Cardiac fibroblast (primary cell): ENCODE measurements around the gene CCDC30.
"Not testable (repeated sequence)": the region's sequence is repeated elsewhere in the genome, so short reads cannot be mapped to it uniquely, and the experiment has no call there.

Experiments
- DNase-seq, 2 donors: peaks; one replicate each; pipeline versions ENCODE4 v3.0.0 to v3.0.0-alpha.2; 2010; ENCODE audit warnings: low read depth in 2 of 2
- H3K4me3 ChIP-seq, 2 donors: replicated peaks in 1 of 2; 1 replicate in 1 of 2; 2 replicates in 1 of 2; pipeline ENCODE4 v1.5.1; 2011; ENCODE audit warnings: low read depth in 2 of 2, low read length in 2 of 2, mild to moderate bottlenecking in 2 of 2, moderate library complexity in 1 of 2
- TF ChIP-seq, protein P1 (sequence below): IDR thresholded peaks from one replicate; pipeline ENCODE4 v1.5.1; 2011; ENCODE audit warnings: low read depth, mild to moderate bottlenecking, low read length, inconsistent platforms

CCDC30 gene

DNA sequence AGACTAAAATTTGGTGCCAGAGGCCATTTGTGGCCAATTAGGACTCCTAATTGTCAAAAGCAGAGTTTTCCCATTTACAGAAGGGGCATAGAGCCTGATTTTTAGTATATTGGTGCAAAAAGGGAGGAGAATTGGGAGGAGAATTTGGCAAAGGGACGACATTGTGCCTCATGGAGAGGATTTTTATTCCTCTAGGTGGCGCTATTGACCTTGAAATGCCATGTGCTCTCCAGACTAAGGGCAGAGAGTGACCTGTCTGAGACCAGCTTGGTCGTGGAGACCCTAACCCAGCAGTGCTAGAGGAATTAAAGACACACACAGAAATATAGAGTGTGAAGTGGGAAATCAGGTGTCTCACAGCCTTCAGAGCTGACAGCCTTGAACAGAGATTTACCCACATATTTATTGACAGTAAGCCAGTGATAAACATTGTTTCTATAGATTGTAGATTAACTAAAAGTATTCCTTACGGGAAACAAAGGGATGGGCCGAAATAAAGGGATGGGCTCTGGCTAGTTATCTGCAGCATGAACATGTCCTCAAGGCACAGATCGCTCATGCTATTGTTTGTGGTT lies 48.6 kb downstream of the CCDC30 start:
- H3K4me3 ChIP-seq = not testable (repeated sequence)
- TF ChIP-seq, protein P1, sequence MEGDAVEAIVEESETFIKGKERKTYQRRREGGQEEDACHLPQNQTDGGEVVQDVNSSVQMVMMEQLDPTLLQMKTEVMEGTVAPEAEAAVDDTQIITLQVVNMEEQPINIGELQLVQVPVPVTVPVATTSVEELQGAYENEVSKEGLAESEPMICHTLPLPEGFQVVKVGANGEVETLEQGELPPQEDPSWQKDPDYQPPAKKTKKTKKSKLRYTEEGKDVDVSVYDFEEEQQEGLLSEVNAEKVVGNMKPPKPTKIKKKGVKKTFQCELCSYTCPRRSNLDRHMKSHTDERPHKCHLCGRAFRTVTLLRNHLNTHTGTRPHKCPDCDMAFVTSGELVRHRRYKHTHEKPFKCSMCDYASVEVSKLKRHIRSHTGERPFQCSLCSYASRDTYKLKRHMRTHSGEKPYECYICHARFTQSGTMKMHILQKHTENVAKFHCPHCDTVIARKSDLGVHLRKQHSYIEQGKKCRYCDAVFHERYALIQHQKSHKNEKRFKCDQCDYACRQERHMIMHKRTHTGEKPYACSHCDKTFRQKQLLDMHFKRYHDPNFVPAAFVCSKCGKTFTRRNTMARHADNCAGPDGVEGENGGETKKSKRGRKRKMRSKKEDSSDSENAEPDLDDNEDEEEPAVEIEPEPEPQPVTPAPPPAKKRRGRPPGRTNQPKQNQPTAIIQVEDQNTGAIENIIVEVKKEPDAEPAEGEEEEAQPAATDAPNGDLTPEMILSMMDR = peak; percentile 25
- DNase-seq = peak in 1 of 2 donors; percentile 11

GRCh38 chr1:42518908-42519307 lies 55.8 kb downstream of the CCDC30 start:
- DNase-seq = no peak
- TF ChIP-seq, protein P1 = no peak
- H3K4me3 ChIP-seq = no peak overlapping the region

DNA sequence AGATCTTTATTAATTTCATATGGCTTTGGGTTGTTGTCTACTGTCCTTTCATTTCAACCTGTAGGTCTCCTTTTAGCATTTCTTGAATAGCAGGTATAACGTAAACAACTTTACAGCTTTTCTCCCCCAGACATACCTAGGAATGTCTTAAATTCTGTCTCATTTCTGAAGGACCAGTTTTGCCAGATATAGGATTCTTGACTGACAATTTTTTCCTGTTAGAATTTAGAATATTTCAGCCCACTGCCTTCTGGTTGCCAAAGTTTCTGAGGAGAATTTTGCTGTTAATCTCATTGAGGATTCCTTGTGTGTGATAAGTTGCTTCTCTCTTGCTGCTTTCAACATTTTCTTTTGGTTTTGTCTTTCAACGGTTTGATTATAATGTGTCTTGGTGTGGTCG lies 60.1 kb downstream of the CCDC30 start:
- no peak overlapping the region for H3K4me3 ChIP-seq
- TF ChIP-seq, protein P1 = no peak
- no peak for DNase-seq

GRCh38 chr1:42524330-42524729 lies 61.2 kb downstream of the CCDC30 start:
- no peak for DNase-seq
- TF ChIP-seq, protein P1 = no peak
- no peak overlapping the region for H3K4me3 ChIP-seq

GRCh38 chr1:42529724-42530181 lies 66.7 kb downstream of the CCDC30 start:
- TF ChIP-seq, protein P1 = no peak
- peak; percentile 5 to 82 for DNase-seq
- no peak overlapping the region for H3K4me3 ChIP-seq

DNA sequence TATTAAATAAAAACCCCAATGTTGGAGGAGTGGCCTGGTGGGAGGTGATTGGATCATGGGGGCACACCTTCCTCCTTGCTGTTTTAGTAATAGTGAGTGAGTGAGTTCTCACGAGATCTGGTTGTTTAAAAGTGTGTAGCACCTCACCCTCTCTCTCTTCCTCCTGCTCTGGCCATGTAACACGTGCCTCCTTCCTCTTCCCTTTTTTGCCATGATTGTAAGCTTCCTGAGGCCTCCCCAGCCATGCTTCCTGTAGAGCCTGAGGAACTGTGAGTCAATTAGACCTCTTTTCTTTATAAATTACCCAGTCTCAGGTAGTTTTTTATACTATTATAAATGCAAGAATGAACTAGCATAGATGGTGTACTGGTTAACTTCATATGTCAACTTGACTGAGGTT lies 68.0 kb downstream of the CCDC30 start:
- H3K4me3 ChIP-seq = no peak overlapping the region
- TF ChIP-seq, protein P1 = no peak
- no peak for DNase-seq

- TF ChIP-seq, protein P1 = no peak
- no peak overlapping the region for H3K4me3 ChIP-seq
- peak in 1 of 2 donors; percentile 2 for DNase-seq
These were observed 70.2 kb downstream of the CCDC30 start for GRCh38 chr1:42533101-42533863.
